Cardiac fibroblast (primary cell): ENCODE results near the gene PRDM15.

ENCODE experiments used
- DNase-seq, 2 donors: peaks; one replicate each; pipeline versions ENCODE4 v3.0.0 to v3.0.0-alpha.2; 2010; ENCODE audit warnings: low read depth in 2 of 2
- H3K4me3 ChIP-seq, 2 donors: replicated peaks in 1 of 2; 1 replicate in 1 of 2; 2 replicates in 1 of 2; pipeline ENCODE4 v1.5.1; 2011; ENCODE audit warnings: low read depth in 2 of 2, low read length in 2 of 2, mild to moderate bottlenecking in 2 of 2, moderate library complexity in 1 of 2
- TF ChIP-seq, protein P1 (sequence below): IDR thresholded peaks from one replicate; pipeline ENCODE4 v1.5.1; 2011; ENCODE audit warnings: low read depth, mild to moderate bottlenecking, low read length, inconsistent platforms

Gene PRDM15

DNA sequence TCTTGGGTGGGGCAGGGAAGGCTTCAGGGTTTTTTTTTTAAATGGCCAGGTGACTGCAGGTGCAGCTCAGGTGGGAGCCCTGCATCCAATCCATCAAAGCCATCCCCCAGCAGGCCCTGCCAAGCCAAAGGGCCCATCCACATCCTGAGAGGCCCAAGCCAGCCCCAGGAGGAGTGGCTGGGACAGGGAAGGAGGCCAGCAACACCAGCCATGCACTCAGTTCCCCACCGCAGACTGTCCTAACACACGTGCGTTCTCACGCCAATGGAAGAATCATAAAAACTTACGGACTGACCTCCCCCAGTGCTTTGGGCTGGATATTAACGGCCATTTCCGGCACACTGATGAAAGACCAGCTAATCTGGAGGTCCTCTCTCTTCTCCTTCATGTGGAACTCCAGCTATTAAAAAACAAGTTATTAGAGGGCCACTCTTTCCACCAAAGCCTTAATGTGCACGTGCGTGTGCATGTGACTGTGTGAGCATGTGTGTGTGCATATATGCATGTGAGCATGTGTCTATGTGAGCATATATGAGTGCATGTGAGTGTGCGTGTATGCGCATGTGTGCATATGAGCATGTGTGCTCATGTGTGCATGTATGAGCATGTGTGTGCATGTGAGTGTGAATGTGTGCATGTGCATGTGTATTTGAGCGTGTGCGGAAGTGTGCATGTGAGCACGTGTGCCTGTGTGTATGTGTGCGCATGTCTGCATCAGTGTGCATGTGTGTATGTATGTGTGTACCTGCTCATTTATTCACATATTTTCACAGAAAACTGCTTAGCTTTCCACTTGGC, 39.6 kb upstream of the PRDM15 start:
- no peak for DNase-seq
- TF ChIP-seq, protein P1, sequence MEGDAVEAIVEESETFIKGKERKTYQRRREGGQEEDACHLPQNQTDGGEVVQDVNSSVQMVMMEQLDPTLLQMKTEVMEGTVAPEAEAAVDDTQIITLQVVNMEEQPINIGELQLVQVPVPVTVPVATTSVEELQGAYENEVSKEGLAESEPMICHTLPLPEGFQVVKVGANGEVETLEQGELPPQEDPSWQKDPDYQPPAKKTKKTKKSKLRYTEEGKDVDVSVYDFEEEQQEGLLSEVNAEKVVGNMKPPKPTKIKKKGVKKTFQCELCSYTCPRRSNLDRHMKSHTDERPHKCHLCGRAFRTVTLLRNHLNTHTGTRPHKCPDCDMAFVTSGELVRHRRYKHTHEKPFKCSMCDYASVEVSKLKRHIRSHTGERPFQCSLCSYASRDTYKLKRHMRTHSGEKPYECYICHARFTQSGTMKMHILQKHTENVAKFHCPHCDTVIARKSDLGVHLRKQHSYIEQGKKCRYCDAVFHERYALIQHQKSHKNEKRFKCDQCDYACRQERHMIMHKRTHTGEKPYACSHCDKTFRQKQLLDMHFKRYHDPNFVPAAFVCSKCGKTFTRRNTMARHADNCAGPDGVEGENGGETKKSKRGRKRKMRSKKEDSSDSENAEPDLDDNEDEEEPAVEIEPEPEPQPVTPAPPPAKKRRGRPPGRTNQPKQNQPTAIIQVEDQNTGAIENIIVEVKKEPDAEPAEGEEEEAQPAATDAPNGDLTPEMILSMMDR, result no peak
- H3K4me3 ChIP-seq, result no peak overlapping the region

DNA sequence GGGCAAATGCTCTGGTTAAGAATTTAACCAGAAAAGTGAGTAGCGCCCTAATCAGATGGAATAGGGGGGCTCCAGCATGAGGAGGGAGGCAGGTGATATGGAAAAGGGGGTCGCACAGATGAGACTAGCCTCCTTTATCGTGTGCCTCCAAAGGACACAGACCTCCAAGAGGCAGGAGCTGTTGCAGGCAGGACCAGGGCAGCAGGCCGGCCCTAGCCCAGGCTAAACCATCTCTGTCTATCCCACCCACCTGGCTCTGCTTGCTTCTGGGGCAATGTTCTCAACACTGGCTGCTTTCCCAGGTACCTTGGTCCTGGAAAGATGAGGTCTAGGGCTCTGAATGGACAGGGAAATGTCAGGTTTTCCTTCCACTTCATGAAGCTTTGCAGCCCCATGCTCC, 38.4 kb upstream of the PRDM15 start:
- TF ChIP-seq, protein P1, result no peak
- H3K4me3 ChIP-seq, result no peak overlapping the region
- DNase-seq, result no peak

DNA sequence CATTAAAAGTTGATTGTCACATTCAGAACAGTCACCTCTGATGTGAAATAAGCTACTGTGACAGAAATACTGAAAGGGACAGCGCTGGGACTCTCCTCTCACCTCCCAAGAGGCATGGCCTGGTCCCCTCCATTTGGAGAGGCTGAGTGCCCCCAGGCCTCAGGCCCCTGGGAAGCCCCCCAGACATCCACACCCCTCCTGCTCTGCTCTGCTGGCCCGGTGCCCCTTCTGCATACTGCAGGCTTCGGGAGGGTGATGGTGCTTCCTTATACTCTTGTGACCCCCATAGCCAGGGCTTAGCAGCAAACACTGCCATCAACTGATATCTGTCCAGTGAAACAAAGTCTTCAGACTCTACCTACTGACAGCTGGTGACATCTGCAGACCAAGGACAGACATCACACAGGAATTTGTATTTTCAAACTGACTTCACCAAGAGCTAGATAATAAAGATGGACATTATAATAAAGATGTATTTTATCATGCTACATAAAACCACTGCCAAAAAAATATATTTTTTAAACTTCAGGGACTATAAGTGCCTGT, 37.8 kb upstream of the PRDM15 start:
- TF ChIP-seq, protein P1, result no peak
- no peak for DNase-seq
- no peak overlapping the region for H3K4me3 ChIP-seq

DNA sequence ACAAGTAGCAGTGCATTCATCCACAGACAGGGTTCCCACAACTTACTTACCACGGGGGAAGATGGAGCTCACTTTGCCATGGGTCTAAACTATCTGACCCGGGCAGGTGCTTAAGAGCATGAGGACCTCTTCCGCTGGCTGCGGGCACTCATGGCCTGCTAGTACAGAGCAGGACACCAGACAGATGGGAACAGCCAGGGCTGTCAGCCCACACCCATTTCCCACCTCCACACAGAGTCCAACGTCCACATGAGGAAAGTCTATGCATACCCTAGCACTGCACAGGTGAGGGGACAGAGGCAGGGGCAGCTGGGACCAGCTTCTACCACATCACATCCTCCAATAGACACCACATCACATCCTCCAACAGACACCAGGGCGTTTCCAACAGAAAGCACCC, 35.8 kb upstream of the PRDM15 start:
- TF ChIP-seq, protein P1, result no peak
- no peak overlapping the region for H3K4me3 ChIP-seq
- DNase-seq, result no peak

DNA sequence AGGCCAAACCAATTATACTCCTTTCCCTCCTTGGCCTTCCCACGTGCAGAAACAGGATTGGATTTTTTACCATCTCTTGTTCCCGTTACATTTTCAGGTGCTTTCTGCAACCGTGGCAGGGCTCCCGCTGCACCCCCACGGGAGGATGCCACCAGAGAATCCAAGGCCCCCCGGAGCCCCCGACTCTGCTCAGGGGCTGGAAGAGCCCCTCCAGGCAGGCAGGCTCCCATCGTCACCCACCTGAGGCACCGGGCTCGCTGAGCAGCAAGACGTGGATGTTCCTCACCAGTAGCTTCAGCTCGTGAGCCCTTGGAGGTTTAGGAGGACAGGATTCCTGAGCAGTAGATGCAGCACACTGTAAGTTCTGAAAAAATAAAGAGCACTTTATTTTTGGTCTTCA, 35.2 kb upstream of the PRDM15 start:
- no peak overlapping the region for H3K4me3 ChIP-seq
- TF ChIP-seq, protein P1, result no peak
- DNase-seq, result no peak

DNA sequence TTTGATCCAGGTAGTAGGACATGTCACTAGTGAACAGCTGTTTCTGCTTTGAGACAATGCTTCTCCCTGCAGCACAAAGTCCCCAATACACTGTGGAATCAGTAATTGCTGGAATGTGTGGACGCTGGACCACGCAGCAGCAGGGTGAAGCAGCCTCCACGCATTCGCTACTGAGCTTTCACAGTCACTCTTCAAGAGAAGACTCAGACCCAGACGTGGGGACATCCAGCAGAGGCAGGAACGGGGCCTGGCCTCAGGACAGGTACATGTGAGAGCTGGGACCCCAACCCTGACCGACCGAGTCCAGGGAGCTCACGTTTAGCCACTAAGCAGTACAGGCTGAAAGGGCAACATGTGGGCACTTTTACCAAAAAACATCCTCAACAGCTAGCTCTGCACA, 34.1 kb upstream of the PRDM15 start:
- TF ChIP-seq, protein P1, result no peak
- no peak for DNase-seq
- no peak overlapping the region for H3K4me3 ChIP-seq
